GM12864 (cell line): ENCODE measurements around the gene SARM1.

Source experiments
- DNase-seq: peaks from one replicate; pipeline ENCODE4 v3.0.0-alpha.2; 2011; ENCODE audit warnings: low read depth
- H3K4me3 ChIP-seq: 2 replicates; pipeline ENCODE4 v1.5.1; 2011; ENCODE audit warnings: mild to moderate bottlenecking, low read depth, low read length, control low read depth
- CTCF ChIP-seq: IDR thresholded peaks from 2 replicates; pipeline ENCODE4 v1.5.1; 2011; ENCODE audit warnings: low read depth, mild to moderate bottlenecking, moderate library complexity, low read length, control low read depth, inconsistent platforms; ENCODE audit errors: missing control alignments

Gene SARM1

DNA sequence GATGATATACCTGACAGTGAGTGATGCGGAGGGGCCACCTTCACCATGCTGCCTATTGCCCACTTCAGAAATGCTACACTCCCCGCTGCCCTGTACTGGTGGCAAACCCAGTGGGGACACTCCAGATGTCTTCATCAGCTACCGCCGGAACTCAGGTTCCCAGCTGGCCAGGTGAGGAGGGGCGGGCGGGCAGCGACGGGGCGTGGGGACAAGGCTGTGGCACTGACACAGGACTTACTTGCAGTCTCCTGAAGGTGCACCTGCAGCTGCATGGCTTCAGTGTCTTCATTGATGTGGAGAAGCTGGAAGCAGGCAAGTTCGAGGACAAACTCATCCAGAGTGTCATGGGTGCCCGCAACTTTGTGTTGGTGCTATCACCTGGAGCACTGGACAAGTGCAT lies 16.6 kb downstream of the SARM1 start:
- TF ChIP-seq CTCF, result no peak
- no peak for DNase-seq
- no peak overlapping the region for H3K4me3 ChIP-seq

DNA sequence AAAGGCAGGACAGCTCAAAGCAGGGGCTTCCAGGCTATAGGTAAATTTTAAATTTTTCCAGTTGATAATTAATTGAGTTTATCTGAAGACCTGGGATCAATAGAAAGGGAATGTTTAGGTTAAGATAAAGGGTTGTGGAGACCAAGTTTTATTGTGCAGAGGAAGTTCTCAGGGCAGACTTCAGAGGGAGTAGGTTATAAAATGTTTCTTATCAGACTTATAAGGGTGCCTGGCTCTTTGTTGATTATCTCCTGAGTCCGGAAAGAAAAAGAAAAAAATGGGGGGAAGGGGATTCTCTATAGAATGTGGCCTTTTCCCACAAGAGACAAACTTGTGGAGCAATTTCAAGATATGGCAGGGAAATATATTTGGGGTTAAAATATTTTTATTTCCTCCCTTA lies 18.6 kb downstream of the SARM1 start:
- no peak overlapping the region for H3K4me3 ChIP-seq
- TF ChIP-seq CTCF, result no peak
- DNase-seq, result no peak

DNA sequence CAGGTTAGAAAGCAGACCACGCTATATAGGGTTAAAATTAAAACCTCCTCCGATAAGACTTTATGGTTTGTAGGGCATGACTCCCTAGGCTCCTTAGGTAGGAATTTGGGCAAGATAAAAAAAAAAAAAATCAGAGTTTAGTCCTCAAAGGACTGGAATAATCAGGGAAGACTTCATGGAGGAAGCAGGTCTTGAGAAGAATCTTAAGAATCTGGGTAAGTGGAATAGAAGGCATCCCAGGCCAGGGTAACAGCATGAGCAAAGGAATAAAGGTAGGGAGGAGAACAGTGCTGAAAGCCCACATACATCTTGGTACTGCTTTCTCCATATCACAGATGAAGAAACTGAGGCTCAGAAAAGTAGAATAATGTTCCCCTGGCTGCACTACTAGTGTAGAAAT lies 19.1 kb downstream of the SARM1 start:
- DNase-seq, result no peak
- no peak for TF ChIP-seq CTCF
- H3K4me3 ChIP-seq, result no peak overlapping the region

DNA sequence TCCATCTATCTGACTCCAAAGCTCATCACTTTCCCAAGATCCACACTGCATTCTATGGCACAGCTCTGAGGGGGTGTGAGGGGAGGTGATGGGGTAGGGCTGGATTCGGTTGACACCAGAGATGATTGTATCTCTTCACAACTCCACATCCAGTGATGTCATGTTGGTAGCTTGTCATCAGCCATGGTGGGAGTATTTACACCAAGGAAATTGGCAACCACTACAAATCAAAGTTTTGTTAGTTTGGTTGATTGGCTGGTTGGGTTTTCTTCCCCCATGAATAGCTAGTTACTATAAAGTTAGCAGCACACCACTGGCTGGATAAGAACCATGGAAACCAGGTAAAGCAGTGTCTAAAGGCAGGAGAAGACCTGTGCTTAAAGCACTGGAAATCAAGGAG lies 19.5 kb downstream of the SARM1 start:
- no peak overlapping the region for H3K4me3 ChIP-seq
- DNase-seq, result no peak
- TF ChIP-seq CTCF, result no peak

DNA sequence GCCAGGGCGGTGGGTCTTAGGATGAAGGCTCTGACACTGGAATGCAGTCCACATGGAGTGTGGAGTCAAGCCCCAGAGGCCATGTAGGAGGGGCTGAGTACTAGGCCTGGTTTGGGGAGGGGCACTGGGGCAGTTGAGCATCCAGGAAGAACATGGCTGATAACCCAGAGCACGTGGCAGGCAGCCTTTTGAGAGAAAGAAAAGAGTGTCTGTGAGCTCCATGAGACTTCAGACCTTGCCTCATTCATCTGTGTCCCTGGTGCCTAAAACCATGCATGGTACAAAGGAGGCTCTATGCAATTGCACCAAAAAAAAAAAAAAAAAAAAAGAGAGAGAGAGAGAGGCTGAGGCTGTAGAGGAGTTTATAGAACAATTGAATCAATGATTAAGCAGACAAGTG lies 19.9 kb downstream of the SARM1 start:
- no peak for DNase-seq
- no peak for TF ChIP-seq CTCF
- no peak overlapping the region for H3K4me3 ChIP-seq

- no peak overlapping the region for H3K4me3 ChIP-seq
- TF ChIP-seq CTCF, result no peak
- DNase-seq, result no peak
These were observed 21.0 kb downstream of the SARM1 start for GRCh38 chr17:28392491-28392890.

GRCh38 chr17:28394337-28395116 lies 23.0 kb downstream of the SARM1 start:
- TF ChIP-seq CTCF, result no peak
- DNase-seq, result no peak

More at GRCh38 chr17:28394337-28395116, 23.0 kb downstream of the SARM1 start:
- H3K4me3 ChIP-seq, result no peak overlapping the region
